ENCODE results near the gene LAPTM5.
"Not testable (repeated sequence)": the region's sequence is repeated elsewhere in the genome, so short reads cannot be mapped to it uniquely, and the experiment has no call there.

LAPTM5 gene

DNA sequence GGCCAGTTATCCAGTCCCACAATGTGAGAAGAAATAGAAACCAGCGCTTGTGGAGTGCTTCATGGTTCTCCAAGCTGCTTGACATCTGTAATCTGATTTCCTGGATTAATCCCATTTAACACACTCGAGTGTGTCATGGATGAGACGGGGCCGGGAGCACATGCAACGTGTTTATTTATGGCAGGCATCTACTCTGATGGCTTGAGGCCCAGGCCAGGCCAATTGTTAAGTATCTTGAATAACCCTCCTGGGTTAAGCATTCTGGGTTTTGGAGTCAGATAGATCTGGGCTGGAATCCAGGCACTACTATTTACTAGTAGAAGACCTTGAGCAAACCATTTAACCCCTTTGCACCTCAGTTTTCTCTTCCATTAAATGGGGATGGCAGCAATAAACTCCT, 37.5 kb upstream of the LAPTM5 start:
- Histone ChIP-seq H3K27me3 (ENCODE audit: control insufficient read depth in 5 of 5, insufficient read depth in 4 of 5, low read length in 5 of 5) (peaks cover 0 to 3% (median 0%) of the 10 kb centered on the region in 5 donors), H3K36me3 (ENCODE audit: control insufficient read depth in 5 of 5, insufficient read depth in 5 of 5, low read length in 5 of 5) (no peaks in the 10 kb centered on the region), H3K9me3 (ENCODE audit: control insufficient read depth in 5 of 5, low read length in 5 of 5) (peaks cover 0 to 2% (median 0%) of the 10 kb centered on the region in 5 donors), H3K9ac (ENCODE audit: low read length in 5 of 5) (no peak overlapping the region), H3K27ac (ENCODE audit: low read depth, low read length) (no peak overlapping the region), H3K4me1 (ENCODE audit: control insufficient read depth in 5 of 5, insufficient read depth in 5 of 5, low read length in 5 of 5) (peaks cover 7 to 26% (median 20%) of the 10 kb centered on the region in 5 donors), H3K4me3 (ENCODE audit: low read depth in 1 of 5, low read length in 5 of 5) (no peak overlapping the region)

GRCh38 chr1:30794260-30794659, 36.7 kb upstream of the LAPTM5 start:
- H3K9ac ChIP-seq (ENCODE audit: low read length in 5 of 5), result no peak overlapping the region
- H3K27me3 ChIP-seq (ENCODE audit: control insufficient read depth in 5 of 5, insufficient read depth in 4 of 5, low read length in 5 of 5), result peaks cover 0 to 7% (median 0%) of the 10 kb centered on the region in 5 donors

DNA sequence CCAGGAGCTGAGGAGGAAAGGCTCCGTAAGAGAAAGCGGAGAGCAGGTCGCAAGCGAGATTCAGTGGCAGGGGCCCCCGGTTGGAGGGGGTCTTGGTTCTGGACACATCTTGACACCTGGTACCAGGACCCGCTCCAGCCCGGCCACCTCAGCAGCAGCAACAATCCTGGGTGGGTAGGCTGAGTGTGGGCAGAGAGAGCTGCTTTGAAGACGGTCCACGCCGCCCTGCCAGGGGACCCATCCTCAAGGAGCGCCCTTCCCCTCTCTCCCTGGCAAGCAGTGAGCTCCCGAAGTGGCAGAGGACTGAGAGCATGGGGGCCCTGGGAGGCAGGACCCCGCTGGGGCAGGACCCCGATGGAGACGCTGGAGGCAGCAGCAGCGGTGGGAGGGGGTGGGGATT, 35.6 kb upstream of the LAPTM5 start:
- Histone ChIP-seq H3K9me3 (ENCODE audit: control insufficient read depth in 5 of 5, low read length in 5 of 5) (peaks cover 0 to 2% (median 0%) of the 10 kb centered on the region in 5 donors), H3K4me3 (ENCODE audit: low read depth in 1 of 5, low read length in 5 of 5) (no peak overlapping the region), H3K36me3 (ENCODE audit: control insufficient read depth in 5 of 5, insufficient read depth in 5 of 5, low read length in 5 of 5) (no peaks in the 10 kb centered on the region), H3K9ac (ENCODE audit: low read length in 5 of 5) (no peak overlapping the region), H3K27ac (ENCODE audit: low read depth, low read length) (no peak overlapping the region), H3K27me3 (ENCODE audit: control insufficient read depth in 5 of 5, insufficient read depth in 4 of 5, low read length in 5 of 5) (peaks cover 0 to 7% (median 0%) of the 10 kb centered on the region in 5 donors), H3K4me1 (ENCODE audit: control insufficient read depth in 5 of 5, insufficient read depth in 5 of 5, low read length in 5 of 5) (peaks cover 6 to 12% (median 11%) of the 10 kb centered on the region in 5 donors)

More at GRCh38 chr1:30794260-30794659, 36.7 kb upstream of the LAPTM5 start:
- no peaks in the 10 kb centered on the region for H3K36me3 ChIP-seq (ENCODE audit: control insufficient read depth in 5 of 5, insufficient read depth in 5 of 5, low read length in 5 of 5)
- no peak overlapping the region for H3K27ac ChIP-seq (ENCODE audit: low read depth, low read length)
- H3K4me3 ChIP-seq (ENCODE audit: low read depth in 1 of 5, low read length in 5 of 5), result no peak overlapping the region
- H3K4me1 ChIP-seq (ENCODE audit: control insufficient read depth in 5 of 5, insufficient read depth in 5 of 5, low read length in 5 of 5), result peaks cover 7 to 22% (median 18%) of the 10 kb centered on the region in 5 donors
- peaks cover 0 to 2% (median 0%) of the 10 kb centered on the region in 5 donors for H3K9me3 ChIP-seq (ENCODE audit: control insufficient read depth in 5 of 5, low read length in 5 of 5)

- Histone ChIP-seq H3K27ac (ENCODE audit: low read depth, low read length) (no peak overlapping the region), H3K9ac (ENCODE audit: low read length in 5 of 5) (no peak overlapping the region), H3K9me3 (ENCODE audit: control insufficient read depth in 5 of 5, low read length in 5 of 5) (peaks cover 0 to 2% (median 0%) of the 10 kb centered on the region in 5 donors), H3K27me3 (ENCODE audit: control insufficient read depth in 5 of 5, insufficient read depth in 4 of 5, low read length in 5 of 5) (peaks cover 0 to 9% (median 0%) of the 10 kb centered on the region in 5 donors), H3K36me3 (ENCODE audit: control insufficient read depth in 5 of 5, insufficient read depth in 5 of 5, low read length in 5 of 5) (no peaks in the 10 kb centered on the region), H3K4me1 (ENCODE audit: control insufficient read depth in 5 of 5, insufficient read depth in 5 of 5, low read length in 5 of 5) (peaks cover 0 to 3% (median 0%) of the 10 kb centered on the region in 5 donors), H3K4me3 (ENCODE audit: low read depth in 1 of 5, low read length in 5 of 5) (no peak overlapping the region)
Observed at GRCh38 chr1:30791868-30792267, 34.3 kb upstream of the LAPTM5 start.

GRCh38 chr1:30790850-30791778, 33.5 kb upstream of the LAPTM5 start:
- Histone ChIP-seq H3K27ac (ENCODE audit: low read depth, low read length) (no peak overlapping the region), H3K27me3 (ENCODE audit: control insufficient read depth in 5 of 5, insufficient read depth in 4 of 5, low read length in 5 of 5) (peaks cover 0 to 13% (median 0%) of the 10 kb centered on the region in 5 donors), H3K9ac (ENCODE audit: low read length in 5 of 5) (no peak overlapping the region), H3K9me3 (ENCODE audit: control insufficient read depth in 5 of 5, low read length in 5 of 5) (peaks cover 0 to 2% (median 0%) of the 10 kb centered on the region in 5 donors), H3K36me3 (ENCODE audit: control insufficient read depth in 5 of 5, insufficient read depth in 5 of 5, low read length in 5 of 5) (no peaks in the 10 kb centered on the region), H3K4me3 (ENCODE audit: low read depth in 1 of 5, low read length in 5 of 5) (no peak overlapping the region), H3K4me1 (ENCODE audit: control insufficient read depth in 5 of 5, insufficient read depth in 5 of 5, low read length in 5 of 5) (peaks cover 0 to 6% (median 0%) of the 10 kb centered on the region in 5 donors)

DNA sequence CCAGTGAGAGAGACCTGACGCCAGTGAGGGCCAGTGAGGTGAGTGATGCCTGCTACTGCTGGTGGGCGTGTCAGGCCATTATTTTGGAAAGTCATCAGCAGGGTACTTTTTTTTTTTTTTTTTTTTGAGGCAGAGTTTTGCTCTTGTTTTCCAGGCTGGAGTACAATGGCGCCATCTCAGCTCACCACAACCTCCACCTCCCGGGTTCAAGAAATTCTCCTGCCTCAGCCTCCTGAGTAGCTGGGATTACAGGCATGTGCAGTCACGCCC, 32.6 kb upstream of the LAPTM5 start:
- not testable (repeated sequence) for H3K9me3 ChIP-seq (ENCODE audit: control insufficient read depth in 5 of 5, low read length in 5 of 5); H3K27ac ChIP-seq (ENCODE audit: low read depth, low read length); H3K9ac ChIP-seq (ENCODE audit: low read length in 5 of 5); H3K4me3 ChIP-seq (ENCODE audit: low read depth in 1 of 5, low read length in 5 of 5); H3K36me3 ChIP-seq (ENCODE audit: control insufficient read depth in 5 of 5, insufficient read depth in 5 of 5, low read length in 5 of 5); H3K4me1 ChIP-seq (ENCODE audit: control insufficient read depth in 5 of 5, insufficient read depth in 5 of 5, low read length in 5 of 5)
- H3K27me3 ChIP-seq (ENCODE audit: control insufficient read depth in 5 of 5, insufficient read depth in 4 of 5, low read length in 5 of 5), result peaks cover 0 to 13% (median 4%) of the 10 kb centered on the region in 5 donors

DNA sequence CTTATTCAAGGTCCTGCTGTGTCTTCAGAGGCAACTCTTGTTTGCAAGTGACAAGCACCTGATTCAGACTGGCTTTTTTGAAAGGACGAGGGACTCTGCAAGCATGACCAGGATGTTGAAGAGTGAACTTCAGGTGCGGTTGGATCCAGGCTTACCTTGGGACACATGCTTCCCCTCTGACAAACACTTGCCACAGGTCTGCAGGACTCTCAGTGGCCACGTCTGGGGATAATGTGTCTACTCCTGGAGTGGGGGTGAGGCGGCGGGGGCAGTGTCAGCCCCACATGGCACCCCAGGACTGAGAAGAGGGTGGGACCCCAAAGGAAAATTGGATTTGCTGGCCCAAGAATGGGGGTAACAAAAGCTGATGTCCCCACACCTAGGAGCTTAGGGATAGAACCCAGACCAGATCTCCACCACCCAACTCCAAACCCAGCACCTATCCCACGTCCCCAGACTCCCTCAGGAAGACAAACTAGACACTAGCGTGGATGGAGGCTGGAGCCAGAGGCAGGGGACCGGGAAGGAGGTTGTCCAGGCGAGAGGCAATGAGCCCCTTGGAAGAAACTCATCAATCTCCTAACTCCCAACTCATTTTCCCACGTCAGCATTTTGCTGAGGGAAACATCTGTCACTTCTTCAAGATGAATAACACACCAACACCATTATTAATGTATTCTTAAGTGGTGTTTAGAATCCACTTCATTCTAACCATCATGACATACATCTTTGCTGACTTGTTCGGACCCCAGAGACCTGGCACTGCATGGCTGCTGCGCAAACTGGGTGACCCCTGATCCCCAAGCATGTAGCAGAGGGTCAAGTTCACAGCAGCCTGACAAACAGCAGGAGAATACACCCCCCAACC, 32.0 kb upstream of the LAPTM5 start:
- H3K9ac ChIP-seq (ENCODE audit: low read length in 5 of 5), result no peak overlapping the region

DNA sequence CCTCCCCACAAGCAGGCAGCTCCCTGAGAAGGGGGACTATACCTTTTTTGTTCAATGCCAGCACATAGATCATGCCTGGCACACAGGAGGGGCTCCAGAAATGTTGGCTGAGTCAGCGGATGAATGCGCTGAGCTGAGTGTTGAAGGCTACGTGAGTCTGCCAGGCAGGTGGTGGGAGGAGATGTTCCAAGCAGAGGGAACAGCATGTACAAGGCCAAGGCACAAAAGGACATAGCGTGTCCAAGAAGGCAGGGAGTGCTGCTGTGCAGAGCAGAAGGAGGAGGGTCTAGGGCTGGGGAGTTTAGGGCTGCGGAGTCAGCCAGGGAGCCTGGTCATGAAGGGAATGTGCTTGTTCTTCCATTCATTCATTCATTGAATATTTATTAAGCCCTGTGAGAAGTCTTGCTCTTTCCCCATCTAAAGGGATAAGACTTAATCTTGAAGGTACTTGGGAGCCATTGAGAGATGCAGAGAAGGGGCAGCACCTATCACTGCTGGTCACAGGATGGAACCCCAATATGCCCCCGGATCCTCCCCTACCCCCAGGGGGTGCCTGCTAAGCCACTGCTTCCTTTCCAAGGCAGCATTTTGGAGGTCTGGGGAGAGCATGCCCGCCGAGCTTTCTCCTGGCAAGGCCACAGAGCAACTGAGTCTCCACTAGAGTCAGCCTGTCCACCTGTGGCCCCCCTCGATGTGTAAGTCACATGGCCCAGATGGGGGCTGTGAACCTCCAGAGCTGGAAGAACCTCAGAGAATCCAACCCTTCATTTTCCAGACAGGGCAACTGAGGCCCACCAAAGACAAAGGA, 31.2 kb upstream of the LAPTM5 start:
- no peak overlapping the region for H3K9ac ChIP-seq (ENCODE audit: low read length in 5 of 5)
- H3K9me3 ChIP-seq (ENCODE audit: control insufficient read depth in 5 of 5, low read length in 5 of 5), result peaks cover 0 to 2% (median 0%) of the 10 kb centered on the region in 5 donors
- peaks cover 0 to 6% (median 0%) of the 10 kb centered on the region in 5 donors for H3K4me1 ChIP-seq (ENCODE audit: control insufficient read depth in 5 of 5, insufficient read depth in 5 of 5, low read length in 5 of 5)
- peaks cover 0 to 13% (median 4%) of the 10 kb centered on the region in 5 donors for H3K27me3 ChIP-seq (ENCODE audit: control insufficient read depth in 5 of 5, insufficient read depth in 4 of 5, low read length in 5 of 5)
- no peak overlapping the region for H3K4me3 ChIP-seq (ENCODE audit: low read depth in 1 of 5, low read length in 5 of 5)
- H3K27ac ChIP-seq (ENCODE audit: low read depth, low read length), result no peak overlapping the region
- no peaks in the 10 kb centered on the region for H3K36me3 ChIP-seq (ENCODE audit: control insufficient read depth in 5 of 5, insufficient read depth in 5 of 5, low read length in 5 of 5)

More for the DNA sequence above, 32.0 kb upstream of the LAPTM5 start:
- Histone ChIP-seq H3K4me3 (ENCODE audit: low read depth in 1 of 5, low read length in 5 of 5) (no peak overlapping the region), H3K27me3 (ENCODE audit: control insufficient read depth in 5 of 5, insufficient read depth in 4 of 5, low read length in 5 of 5) (peaks cover 0 to 13% (median 4%) of the 10 kb centered on the region in 5 donors), H3K9me3 (ENCODE audit: control insufficient read depth in 5 of 5, low read length in 5 of 5) (peaks cover 0 to 2% (median 0%) of the 10 kb centered on the region in 5 donors), H3K4me1 (ENCODE audit: control insufficient read depth in 5 of 5, insufficient read depth in 5 of 5, low read length in 5 of 5) (peaks cover 0 to 6% (median 0%) of the 10 kb centered on the region in 5 donors), H3K36me3 (ENCODE audit: control insufficient read depth in 5 of 5, insufficient read depth in 5 of 5, low read length in 5 of 5) (no peaks in the 10 kb centered on the region), H3K27ac (ENCODE audit: low read depth, low read length) (no peak overlapping the region)

- no peak overlapping the region for H3K9ac ChIP-seq (ENCODE audit: low read length in 5 of 5)
- H3K9me3 ChIP-seq (ENCODE audit: control insufficient read depth in 5 of 5, low read length in 5 of 5), result peaks cover 0 to 2% (median 0%) of the 10 kb centered on the region in 5 donors
- H3K27ac ChIP-seq (ENCODE audit: low read depth, low read length), result no peak overlapping the region
- H3K4me1 ChIP-seq (ENCODE audit: control insufficient read depth in 5 of 5, insufficient read depth in 5 of 5, low read length in 5 of 5), result peaks cover 0 to 12% (median 5%) of the 10 kb centered on the region in 5 donors
- H3K36me3 ChIP-seq (ENCODE audit: control insufficient read depth in 5 of 5, insufficient read depth in 5 of 5, low read length in 5 of 5), result no peaks in the 10 kb centered on the region
- H3K27me3 ChIP-seq (ENCODE audit: control insufficient read depth in 5 of 5, insufficient read depth in 4 of 5, low read length in 5 of 5), result peaks cover 0 to 13% (median 4%) of the 10 kb centered on the region in 5 donors
- H3K4me3 ChIP-seq (ENCODE audit: low read depth in 1 of 5, low read length in 5 of 5), result no peak overlapping the region
Observed at GRCh38 chr1:30787856-30788495, 30.4 kb upstream of the LAPTM5 start.

All from subcutaneous abdominal adipose tissue (tissue), 5 donors.